ENCODE data around the gene USP49.

Gene USP49

DNA sequence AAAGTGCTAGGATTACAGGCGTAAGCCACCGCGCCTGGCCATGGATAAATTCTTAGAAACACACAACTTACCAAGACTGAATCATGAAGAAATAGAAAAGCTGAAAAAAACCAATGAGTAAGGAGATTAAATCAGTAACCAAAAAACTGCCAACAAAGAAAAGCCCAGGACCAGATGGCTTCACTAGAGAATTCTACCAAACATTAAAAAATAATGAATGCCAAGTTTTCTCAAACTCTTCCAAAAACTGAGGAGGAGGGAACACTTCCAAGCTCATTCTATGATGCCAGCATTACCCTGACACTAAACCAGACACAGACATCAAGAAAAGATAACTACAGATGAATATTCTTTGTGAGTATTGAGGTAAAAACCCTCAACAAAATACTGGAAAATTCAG is 44.3 kb downstream of the USP49 start:
- Histone ChIP-seq H3K4me1 (ENCODE audit: insufficient read depth, low read length) (peaks cover 5% of the 10 kb centered on the region), H3K4me2 (ENCODE audit: insufficient read depth, low read length) (no peak overlapping the region), H3K79me2 (ENCODE audit: insufficient read depth, low read length) (peaks cover 21% of the 10 kb centered on the region), H3K27ac (ENCODE audit: low read length) (no peak overlapping the region), H3K9me3 (ENCODE audit: insufficient read depth, low read length, severe bottlenecking) (no peaks in the 10 kb centered on the region), H3K9ac (ENCODE audit: low read depth, low read length) (no peak overlapping the region), H2AFZ (ENCODE audit: low read depth, low read length) (no peak overlapping the region), H3K4me3 (ENCODE audit: low read depth in 1 of 2, low read length in 2 of 2) (no peak overlapping the region), H3K27me3 (ENCODE audit: insufficient read depth, low read length, poor library complexity) (no peaks in the 10 kb centered on the region), H4K20me1 (ENCODE audit: insufficient read depth, low read length) (no peaks in the 10 kb centered on the region), H3K36me3 (ENCODE audit: insufficient read depth, low read length) (peaks cover 9% of the 10 kb centered on the region)
- DNase-seq (no peak), ATAC-seq (ENCODE audit: insufficient read depth, low read depth) (no peak)
- TF ChIP-seq EZH2 (IDR thresholded peaks at IDR 0.05; ENCODE audit: borderline replicate concordance, low read depth, low read length, severe bottlenecking) = no peak
- TF ChIP-seq, protein P1, sequence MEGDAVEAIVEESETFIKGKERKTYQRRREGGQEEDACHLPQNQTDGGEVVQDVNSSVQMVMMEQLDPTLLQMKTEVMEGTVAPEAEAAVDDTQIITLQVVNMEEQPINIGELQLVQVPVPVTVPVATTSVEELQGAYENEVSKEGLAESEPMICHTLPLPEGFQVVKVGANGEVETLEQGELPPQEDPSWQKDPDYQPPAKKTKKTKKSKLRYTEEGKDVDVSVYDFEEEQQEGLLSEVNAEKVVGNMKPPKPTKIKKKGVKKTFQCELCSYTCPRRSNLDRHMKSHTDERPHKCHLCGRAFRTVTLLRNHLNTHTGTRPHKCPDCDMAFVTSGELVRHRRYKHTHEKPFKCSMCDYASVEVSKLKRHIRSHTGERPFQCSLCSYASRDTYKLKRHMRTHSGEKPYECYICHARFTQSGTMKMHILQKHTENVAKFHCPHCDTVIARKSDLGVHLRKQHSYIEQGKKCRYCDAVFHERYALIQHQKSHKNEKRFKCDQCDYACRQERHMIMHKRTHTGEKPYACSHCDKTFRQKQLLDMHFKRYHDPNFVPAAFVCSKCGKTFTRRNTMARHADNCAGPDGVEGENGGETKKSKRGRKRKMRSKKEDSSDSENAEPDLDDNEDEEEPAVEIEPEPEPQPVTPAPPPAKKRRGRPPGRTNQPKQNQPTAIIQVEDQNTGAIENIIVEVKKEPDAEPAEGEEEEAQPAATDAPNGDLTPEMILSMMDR (IDR thresholded peaks at IDR 0.05; ENCODE audit: borderline replicate concordance, extremely low read depth, low read length, poor library complexity, severe bottlenecking) = no peak

GRCh38 chr6:41846666-41847237 is 48.4 kb downstream of the USP49 start:
- no peak overlapping the region for H3K4me3 ChIP-seq (ENCODE audit: low read depth in 1 of 2, low read length in 2 of 2)
- H3K9me3 ChIP-seq (ENCODE audit: insufficient read depth, low read length, severe bottlenecking) = no peaks in the 10 kb centered on the region
- TF ChIP-seq, protein P1 (IDR thresholded peaks at IDR 0.05; ENCODE audit: borderline replicate concordance, extremely low read depth, low read length, poor library complexity, severe bottlenecking) = peak; percentile 92
- no peak for TF ChIP-seq EZH2 (IDR thresholded peaks at IDR 0.05; ENCODE audit: borderline replicate concordance, low read depth, low read length, severe bottlenecking)
- peak overlapping the region; percentile 60 for H3K27ac ChIP-seq (ENCODE audit: low read length)
- H3K4me1 ChIP-seq (ENCODE audit: insufficient read depth, low read length) = peaks cover 5% of the 10 kb centered on the region
- H3K79me2 ChIP-seq (ENCODE audit: insufficient read depth, low read length) = peaks cover 30% of the 10 kb centered on the region
- no peak overlapping the region for H2AFZ ChIP-seq (ENCODE audit: low read depth, low read length)
- H3K9ac ChIP-seq (ENCODE audit: low read depth, low read length) = no peak overlapping the region
- H4K20me1 ChIP-seq (ENCODE audit: insufficient read depth, low read length) = no peaks in the 10 kb centered on the region
- no peak overlapping the region for H3K4me2 ChIP-seq (ENCODE audit: insufficient read depth, low read length)
- H3K27me3 ChIP-seq (ENCODE audit: insufficient read depth, low read length, poor library complexity) = no peaks in the 10 kb centered on the region
- ATAC-seq (ENCODE audit: insufficient read depth, low read depth) (peak; percentile 93), DNase-seq (peak; percentile 73)
- H3K36me3 ChIP-seq (ENCODE audit: insufficient read depth, low read length) = peaks cover 6% of the 10 kb centered on the region

GRCh38 chr6:41843178-41843577 is 52.0 kb downstream of the USP49 start:
- peaks cover 5% of the 10 kb centered on the region for H3K4me1 ChIP-seq (ENCODE audit: insufficient read depth, low read length)

More at GRCh38 chr6:41843178-41843577, 52.0 kb downstream of the USP49 start:
- DNase-seq = no peak
- Histone ChIP-seq H3K9me3 (ENCODE audit: insufficient read depth, low read length, severe bottlenecking) (no peaks in the 10 kb centered on the region), H3K27ac (ENCODE audit: low read length) (no peak overlapping the region), H4K20me1 (ENCODE audit: insufficient read depth, low read length) (peaks cover 1% of the 10 kb centered on the region; the same call in 1 of the 2 replicates), H3K4me3 (ENCODE audit: low read depth in 1 of 2, low read length in 2 of 2) (no peak overlapping the region), H3K36me3 (ENCODE audit: insufficient read depth, low read length) (peaks cover 6% of the 10 kb centered on the region), H2AFZ (ENCODE audit: low read depth, low read length) (no peak overlapping the region), H3K9ac (ENCODE audit: low read depth, low read length) (no peak overlapping the region), H3K4me2 (ENCODE audit: insufficient read depth, low read length) (no peak overlapping the region), H3K27me3 (ENCODE audit: insufficient read depth, low read length, poor library complexity) (no peaks in the 10 kb centered on the region), H3K79me2 (ENCODE audit: insufficient read depth, low read length) (peaks cover 26% of the 10 kb centered on the region)
- ATAC-seq (ENCODE audit: insufficient read depth, low read depth) = no peak
- TF ChIP-seq, protein P1 (IDR thresholded peaks at IDR 0.05; ENCODE audit: borderline replicate concordance, extremely low read depth, low read length, poor library complexity, severe bottlenecking) = no peak
- TF ChIP-seq EZH2 (IDR thresholded peaks at IDR 0.05; ENCODE audit: borderline replicate concordance, low read depth, low read length, severe bottlenecking) = no peak

All from DND-41 (cell line).